Measurements from ENCODE around the gene RASGRF2.

DNA sequence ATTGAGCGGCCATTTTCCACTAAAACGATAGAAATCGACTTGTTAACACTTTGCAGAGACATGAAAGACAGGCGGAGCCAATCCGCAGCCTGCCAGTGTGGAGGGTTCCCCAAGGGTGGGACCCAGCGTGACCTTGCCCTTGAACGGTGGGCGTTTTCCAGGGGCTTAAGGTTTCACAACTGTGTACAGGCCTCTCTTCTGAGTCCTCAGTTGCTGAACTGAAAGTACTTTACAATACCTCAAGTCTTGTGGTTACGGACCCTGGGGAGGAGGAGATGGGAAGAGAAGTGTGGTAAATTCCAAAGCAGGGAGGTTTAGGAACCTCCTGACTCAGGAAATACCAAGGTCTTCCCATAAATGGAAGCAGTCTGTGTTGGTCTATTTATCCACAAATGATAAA lies 204.8 kb downstream of the RASGRF2 start:
- no peak for TF ChIP-seq CTCF (conservative IDR thresholded peaks at IDR 0.05; ENCODE audit: low read depth, low read length)
- TF ChIP-seq EZH2 (IDR thresholded peaks at IDR 0.05; ENCODE audit: low read length, unreplicated experiment) = no peak
- TF ChIP-seq EZH2phosphoT487 (IDR thresholded peaks at IDR 0.05; ENCODE audit: borderline replicate concordance, low read length) = no peak

All from PC-3 (cell line).